NCI-H1930 (cell line): ENCODE data around the gene SLC9A5.

ENCODE experiments used
- DNase-seq, 2 experiments: peaks; one replicate each; lab custom pipeline; 2025; lab: John Stamatoyannopoulos, UW

Gene SLC9A5

DNA sequence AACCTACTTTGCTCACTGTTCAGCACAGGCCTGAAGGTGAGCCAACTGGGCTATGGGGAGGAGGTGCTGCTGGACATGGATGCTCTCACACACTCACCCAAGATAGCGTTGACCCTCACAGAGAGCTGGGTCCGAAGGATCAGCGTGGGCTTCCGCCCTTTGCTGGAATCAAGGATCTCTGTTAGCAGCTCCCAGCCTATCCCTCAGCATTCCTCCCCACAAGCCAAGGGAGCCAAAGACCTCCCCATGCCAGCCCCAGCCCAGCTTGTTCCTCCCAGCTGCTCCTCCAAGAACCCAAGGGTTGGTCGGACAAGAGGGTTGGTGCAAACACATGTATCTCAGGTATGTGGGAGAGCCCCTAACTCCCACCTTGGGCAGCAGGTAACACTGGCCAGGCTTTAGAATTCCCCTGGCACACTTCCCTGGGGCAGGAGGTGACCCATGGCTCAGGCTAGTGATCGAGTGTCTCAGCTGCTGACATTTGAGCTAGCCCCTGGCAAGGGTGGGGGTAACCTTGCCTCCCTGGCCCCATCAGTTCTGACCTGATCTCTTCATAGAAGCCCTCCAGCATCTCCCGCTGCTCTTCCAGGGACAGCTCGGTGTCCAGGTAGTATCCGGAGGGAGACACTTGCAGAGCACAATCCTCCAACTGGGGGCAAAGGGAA is 9.8 kb upstream of the SLC9A5 start:
- DNase-seq: no peak

- DNase-seq: no peak
Observed at GRCh38 chr16:67240506-67240905, 8.3 kb upstream of the SLC9A5 start.

GRCh38 chr16:67241008-67241900 is 7.5 kb upstream of the SLC9A5 start:
- DNase-seq: no peak

DNA sequence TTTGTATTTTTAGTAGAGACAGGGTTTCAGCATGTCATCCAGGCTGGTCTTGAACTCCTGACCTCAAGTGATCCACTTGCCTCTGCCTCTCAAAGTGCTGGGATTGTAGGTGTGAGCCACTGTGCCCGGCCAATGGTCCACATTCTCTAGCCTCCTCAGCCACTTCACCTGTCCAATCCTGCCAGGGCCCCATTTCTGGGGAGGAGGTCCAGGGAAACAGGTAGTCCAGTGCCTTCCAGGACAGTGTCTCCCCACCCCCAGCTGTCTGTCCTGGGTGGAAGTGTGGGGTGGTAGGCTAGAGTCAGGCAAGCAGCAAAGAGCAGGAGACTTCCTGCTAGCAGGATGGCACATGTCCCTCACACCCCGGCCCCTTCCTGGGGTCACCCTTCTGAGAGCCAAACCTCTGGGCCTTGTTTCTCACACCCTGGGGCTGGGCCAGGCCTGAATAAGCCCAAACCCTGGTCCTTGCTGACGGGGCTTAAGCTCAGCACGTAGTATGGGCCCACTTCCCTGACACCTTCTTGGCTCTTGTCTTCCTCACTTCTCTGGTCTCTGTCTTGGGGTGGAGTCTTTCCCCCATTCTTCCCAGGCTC is 6.5 kb upstream of the SLC9A5 start:
- DNase-seq: no peak

DNA sequence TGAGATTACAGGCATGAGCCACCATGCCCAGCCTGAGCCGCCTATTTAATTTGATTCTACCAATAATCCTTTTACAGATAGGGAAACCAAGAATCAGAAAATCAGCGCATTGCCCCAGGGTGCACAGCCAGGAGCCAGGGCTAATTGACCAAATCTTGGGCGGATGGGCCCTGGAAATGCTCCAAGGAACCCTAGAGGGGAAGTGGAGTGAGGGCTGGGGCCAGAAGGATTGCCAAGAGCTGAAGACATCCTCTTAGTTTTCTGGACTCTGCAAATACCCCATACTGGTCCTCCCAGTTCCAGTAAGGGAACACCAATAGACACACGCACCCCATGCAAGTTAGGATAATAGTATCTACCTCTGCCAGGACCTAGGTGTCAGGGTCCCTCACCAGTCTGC is 5.3 kb upstream of the SLC9A5 start:
- DNase-seq: no peak

DNA sequence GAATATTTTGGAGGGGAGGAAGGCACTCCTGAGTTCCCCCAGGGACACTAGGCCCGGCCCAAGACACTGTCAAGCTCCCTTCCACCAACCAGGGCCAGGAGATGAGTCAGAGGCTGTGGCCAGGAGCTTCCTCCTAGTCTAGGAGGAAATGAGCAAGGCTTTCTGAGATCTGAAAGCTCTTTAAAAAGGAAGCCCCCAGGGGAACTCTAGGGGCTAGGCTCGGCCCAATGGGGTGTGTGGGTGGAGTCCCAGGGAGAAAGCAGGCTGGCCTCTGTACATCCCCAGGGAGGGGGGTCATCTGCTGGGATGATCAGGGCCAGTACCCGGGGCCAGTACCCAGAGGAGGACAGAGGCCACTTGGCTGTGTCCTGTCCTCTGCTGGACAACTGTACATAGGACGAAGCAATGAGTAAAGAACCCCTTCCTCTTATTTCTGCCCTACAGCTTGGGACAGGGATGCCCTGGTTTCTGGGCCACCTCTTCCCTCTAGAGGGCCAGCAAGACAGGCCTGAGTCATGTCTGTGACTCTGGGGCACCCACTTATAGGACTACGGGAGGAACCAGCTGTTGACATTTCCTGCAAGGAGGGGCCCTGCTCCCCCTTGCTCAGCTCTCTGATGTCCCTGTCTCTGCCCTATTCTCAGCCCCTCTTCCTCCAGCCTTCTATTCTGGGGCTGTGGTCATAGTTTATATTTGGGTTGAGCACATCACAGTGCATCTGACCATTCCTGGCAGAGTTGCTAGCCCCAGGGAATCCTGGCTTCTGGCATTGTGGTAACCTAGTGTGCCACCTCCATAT is 4.2 kb upstream of the SLC9A5 start:
- no peak for DNase-seq

DNA sequence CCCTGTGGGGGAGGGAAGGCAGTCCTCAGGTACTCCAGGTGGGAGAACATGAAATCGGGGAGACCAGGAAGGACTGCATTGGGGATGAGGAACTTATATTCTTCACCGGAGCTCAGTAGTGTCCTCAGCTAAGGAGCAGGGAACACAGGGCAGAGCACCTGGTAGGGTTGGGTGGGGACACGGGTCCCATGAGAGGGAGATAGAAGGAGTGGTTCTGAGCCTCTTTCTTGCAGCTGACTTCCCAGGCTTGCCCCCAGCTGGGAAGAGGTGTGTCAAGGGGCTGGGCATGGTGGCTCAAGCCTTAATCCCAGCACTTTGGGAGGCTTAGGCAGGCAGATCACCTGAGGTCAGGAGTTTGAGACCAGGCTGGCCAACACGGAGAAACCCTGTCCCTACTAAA is 3.6 kb upstream of the SLC9A5 start:
- no peak for DNase-seq

DNA sequence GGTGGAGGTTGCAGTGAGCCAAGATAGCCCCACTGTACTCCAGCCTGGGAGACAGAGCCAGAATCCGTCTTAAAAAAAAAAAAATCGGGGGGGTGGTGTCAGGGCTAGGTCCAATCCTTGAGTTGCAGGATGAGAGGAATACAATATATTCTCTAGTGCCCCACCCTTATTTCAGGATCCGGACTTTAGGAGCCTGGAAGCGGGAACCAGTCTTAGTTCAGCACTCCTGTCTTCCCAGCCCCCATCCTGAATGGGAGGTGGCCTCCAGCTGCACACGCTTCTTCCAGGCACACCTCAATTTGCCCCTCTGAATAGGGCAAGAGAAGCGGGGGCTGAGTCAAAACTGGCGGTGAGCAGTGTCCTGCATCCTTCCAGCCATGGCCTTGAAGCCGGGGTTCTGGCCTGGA is 3.1 kb upstream of the SLC9A5 start:
- no peak for DNase-seq

- peak; percentile 36 to 55 for DNase-seq
Observed at GRCh38 chr16:67246081-67246755, 2.6 kb upstream of the SLC9A5 start.

GRCh38 chr16:67246756-67247191 is 2.0 kb upstream of the SLC9A5 start:
- peak; percentile 47 to 52 for DNase-seq

- DNase-seq: peak; percentile 61 to 85
Observed at GRCh38 chr16:67247192-67248072, 1.3 kb upstream of the SLC9A5 start, which contains the start of gene FHOD1. TSS of gene FHOD1 (minus strand) at chr16:67247481. CDS start at chr16:67247410, 71 bp downstream.

DNA sequence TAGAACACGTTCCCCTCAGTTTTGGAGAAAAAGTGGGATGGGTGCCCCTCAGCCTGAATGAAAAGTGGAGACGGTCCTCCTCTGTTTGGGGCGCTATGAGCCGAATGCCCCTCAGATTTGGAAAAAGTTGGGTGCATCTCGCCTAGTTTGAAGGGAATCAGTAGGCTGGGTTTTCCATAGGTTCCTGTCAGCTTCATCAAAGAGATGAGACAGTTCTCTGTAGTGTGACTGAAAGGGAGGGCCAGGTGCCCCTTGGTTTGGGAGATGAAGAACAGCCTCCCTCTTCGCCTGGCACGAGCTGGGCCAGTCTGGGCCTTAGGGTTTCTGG is 742 bp upstream of the SLC9A5 start:
- no peak for DNase-seq

GRCh38 chr16:67249178-67250044 is 632 bp downstream of the SLC9A5 start:
- DNase-seq: no peak

GRCh38 chr16:67250045-67250327 is 1.2 kb downstream of the SLC9A5 start:
- no peak for DNase-seq

GRCh38 chr16:67252609-67253497 is 4.1 kb downstream of the SLC9A5 start:
- DNase-seq: no peak

DNA sequence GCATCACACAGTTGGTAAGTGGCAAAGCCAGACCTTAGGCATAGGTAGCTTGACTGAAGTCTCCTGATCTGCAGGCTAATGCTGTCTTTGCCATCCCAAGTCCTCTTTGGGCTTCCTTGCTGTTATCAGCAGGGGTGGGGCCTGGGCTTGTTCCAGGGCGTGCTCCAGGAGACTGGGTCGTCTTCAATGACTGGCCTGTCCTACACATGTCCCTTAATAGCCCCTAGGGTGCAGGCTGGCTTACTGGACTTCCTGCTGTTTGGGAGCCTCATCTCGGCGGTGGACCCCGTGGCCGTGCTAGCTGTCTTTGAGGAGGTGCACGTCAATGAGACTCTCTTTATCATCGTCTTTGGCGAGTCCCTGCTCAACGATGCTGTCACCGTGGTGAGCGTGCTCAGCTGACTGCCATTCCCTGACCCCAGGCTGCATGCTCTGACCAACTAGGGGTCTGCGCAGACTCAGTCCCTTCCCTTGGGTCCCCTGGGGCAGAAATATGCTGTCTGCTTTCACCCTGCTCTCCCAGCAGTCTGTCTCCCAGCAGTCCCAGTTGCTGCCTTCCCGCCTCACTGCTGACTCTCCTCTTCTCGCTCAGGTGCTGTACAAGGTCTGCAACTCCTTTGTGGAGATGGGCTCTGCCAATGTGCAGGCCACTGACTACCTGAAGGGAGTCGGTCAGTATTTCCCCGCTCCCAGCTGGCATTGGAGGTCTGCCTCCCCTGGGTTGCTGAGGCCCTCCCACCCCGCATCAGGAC is 6.2 kb downstream of the SLC9A5 start:
- no peak for DNase-seq

- DNase-seq: no peak
Observed at GRCh38 chr16:67255553-67256221, 6.9 kb downstream of the SLC9A5 start.
